ENCODE data around the gene TIMP2.

Gene TIMP2

GRCh38 chr17:78831688-78832540, 93.3 kb downstream of the TIMP2 start:
- DNase-seq: no peak

DNA sequence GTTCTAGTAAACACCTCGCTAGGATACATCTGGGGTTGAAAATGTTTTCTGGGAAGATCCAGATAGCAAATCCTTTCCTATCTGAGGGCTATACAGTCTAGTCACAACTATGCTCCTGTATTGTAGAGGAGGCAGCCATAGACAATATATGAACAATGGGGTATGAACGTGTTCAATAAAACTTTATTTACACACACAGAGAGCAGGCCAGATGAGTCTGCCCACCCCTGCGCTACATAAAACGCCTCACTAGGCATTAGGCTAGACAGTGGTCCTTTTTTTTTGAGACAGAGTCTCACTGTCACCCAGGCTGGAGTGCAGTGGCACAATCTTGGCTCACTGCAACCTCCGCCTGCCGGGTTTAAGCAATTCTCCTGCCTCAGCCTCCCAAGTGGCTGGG, 95.7 kb downstream of the TIMP2 start:
- DNase-seq: no peak

DNA sequence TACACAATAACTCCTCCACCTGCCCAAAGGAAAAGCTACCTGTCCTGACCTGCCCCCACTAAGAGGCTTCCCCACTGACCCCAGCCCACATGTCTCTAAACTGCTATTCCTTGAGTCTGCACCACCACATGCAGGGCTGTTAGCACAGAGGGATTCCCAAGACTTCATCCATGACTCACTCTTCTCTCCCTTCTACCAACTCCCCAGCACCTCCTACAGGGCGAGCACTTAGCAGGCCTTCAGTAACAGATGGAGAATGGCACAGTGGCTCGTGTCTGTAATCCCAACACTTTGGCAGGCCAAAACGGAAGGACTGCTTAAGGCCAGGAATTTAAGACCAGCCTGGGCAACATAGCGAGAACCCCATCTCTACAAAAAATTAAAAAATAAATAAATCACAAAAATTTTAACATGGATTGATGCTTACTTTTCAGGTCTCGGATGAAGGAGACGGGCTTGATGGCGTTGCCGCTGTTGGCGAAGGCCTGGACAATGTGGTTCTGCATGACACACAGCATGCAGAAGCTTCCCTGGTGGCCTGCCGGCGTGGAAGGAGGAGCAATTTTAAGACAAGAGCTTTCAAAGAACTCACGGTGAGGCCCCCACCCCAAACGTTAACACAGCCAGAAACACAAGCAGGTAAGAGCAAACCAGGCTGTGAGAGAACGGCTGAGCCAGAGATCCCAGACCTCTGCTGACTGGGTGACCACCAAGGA, 96.6 kb downstream of the TIMP2 start:
- no peak for DNase-seq

DNA sequence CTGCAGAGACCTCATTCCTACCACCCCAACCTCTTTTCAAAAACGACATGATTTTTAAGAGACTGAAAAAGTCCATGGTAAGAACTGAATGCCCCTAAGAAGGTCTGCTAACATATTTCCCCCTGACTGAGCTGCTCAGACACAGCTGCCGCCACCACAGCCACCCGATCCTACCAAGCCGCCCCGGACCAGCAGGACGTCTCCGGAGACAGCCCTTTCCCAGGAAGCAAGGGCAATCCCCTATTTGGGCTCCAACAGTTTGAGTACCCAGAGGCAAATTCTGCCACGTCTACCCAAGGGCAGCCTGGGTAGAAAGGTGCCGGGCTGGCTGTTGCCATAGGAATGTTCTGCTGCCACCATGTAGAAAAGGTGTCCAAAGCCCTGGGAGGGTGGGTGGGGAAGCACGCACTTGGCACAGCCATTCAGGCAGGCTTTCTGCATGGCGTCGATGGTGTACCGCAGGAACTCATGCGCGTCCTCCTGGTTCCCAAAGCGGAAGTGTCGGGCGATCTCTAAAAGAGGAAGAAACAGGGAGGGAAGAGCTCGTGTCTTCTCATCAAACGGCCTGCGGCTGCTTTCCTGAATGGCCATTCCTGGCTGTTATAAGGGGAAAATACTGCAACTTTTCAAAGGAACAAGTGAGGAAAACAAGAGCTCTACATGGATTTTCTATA, 98.2 kb downstream of the TIMP2 start:
- DNase-seq: no peak

DNA sequence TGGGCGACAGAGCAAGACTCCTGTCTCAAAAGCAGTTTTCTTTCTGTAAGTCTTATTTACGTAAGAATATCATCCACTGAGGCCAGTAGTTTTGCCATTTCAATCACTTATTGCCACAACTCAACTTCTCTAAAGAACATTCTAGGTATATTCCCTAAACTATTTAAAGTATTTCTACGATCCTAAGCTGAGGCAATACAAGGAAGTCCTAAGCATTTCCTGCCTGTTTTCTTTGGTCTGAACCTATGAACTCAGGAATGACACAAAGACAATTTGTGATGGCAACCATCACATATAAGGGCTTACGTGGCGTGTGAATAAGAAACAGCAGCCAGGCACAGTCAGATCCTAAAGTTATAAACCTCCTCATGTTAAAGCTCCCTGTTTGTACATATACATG, 98.8 kb downstream of the TIMP2 start:
- no peak for DNase-seq

DNA sequence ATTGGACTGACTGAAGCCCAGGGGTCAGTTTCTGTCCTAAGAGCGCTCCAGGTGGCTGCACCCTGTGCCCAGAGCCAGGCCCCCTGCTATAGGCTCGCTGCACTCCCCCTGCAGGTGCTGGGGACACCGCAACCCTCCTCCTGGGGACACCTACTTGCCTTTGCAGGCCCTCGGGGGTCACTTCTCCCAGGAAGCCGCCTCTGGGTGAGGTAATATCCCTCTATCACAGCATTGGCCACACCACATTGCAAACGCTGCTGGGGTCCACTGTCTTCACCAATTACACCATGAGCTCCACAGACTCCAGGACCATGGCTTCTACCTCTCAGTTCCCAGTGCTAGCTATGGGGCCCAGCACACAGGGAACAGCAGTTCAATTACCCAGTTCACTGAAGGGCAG, 99.5 kb downstream of the TIMP2 start:
- no peak for DNase-seq

- DNase-seq: no peak
Observed at GRCh38 chr17:78824240-78824639, 100.9 kb downstream of the TIMP2 start.

DNA sequence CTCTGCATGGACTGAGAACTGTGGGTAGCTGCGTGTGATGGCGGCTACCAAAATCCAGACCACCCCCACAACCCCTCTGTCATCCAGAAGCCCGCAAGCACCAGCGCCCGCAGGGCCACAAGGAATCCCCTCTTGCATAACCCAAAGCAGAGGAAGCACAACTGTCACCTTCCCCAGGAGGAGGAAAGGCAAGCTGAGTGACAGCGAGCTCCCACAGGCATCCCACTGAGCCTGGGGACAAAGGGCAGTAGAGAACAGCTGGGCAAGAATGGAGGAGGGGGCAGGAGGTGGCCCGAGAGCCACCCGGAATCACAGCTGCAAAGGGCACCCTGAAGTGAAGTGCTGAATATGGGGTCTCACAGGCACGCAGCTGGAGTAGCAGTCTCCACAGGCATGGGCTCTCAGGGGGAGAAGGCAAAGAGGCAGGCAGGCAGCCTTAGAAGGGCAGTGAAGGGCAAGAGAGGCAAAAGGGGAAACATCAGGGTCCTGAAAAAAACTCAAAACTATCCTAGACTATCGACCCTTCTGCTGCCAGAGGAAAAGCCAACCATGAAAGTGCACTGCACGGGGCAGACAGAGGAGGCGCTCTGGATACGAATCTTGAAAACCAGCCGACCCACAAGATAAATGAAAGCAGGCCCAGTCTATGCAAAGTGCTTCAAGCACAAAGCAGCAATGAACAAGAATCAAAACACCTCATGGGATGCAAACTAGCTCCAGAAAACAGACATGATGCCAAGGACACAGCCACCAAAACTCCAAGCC, 101.7 kb downstream of the TIMP2 start:
- no peak for DNase-seq

GRCh38 chr17:78822552-78822951, 102.6 kb downstream of the TIMP2 start:
- no peak for DNase-seq

- DNase-seq: no peak
Observed at GRCh38 chr17:78821961-78822360, 103.2 kb downstream of the TIMP2 start.

- no peak for DNase-seq
Observed at GRCh38 chr17:78820841-78821240, 104.3 kb downstream of the TIMP2 start.

GRCh38 chr17:78819806-78820792, 105.1 kb downstream of the TIMP2 start:
- DNase-seq: no peak

GRCh38 chr17:78819402-78819801, 105.8 kb downstream of the TIMP2 start:
- no peak for DNase-seq

- no peak for DNase-seq
Observed at GRCh38 chr17:78818932-78819331, 106.3 kb downstream of the TIMP2 start.

GRCh38 chr17:78818152-78818846, 106.9 kb downstream of the TIMP2 start:
- DNase-seq: no peak

DNA sequence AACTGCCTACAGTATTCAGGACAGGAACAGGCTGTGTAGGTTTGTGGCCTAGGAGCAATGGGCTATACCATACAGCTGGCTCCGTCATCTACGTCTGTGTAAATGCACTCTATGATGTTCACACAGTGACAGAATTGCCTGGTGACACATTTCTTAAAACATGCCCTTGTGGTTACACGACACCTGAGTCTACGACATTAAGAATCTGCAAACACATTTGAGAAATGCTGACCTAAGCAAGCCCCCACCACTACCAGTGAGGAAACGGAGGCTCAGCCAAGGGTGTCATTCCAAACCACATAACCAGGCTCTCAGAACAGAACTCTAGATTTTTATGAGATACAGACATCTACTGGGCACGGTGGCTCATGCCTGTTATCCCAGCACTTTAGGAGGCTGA, 108.1 kb downstream of the TIMP2 start:
- DNase-seq: no peak

GRCh38 chr17:78815696-78816095, 109.5 kb downstream of the TIMP2 start:
- DNase-seq: no peak

- no peak for DNase-seq
Observed at GRCh38 chr17:78812855-78813254, 112.3 kb downstream of the TIMP2 start.

DNA sequence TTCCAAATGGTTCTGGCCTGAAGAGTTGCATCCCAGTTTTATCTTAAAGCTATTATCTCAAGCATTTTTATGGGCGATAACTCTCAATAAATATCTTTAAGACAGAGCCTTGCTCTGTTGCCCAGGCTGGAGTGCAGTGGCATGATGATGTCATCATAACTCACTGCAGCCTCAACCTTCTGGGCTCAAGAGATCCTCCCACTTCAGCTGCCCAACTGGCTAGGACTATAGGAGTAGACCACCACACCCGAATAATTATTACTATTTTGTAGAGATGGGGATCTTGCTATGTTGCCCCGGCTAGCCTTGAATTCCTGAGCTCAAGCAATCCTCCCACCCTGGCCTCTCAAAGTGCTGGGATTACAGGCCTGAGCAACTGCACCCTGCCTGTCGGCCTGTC, 117.0 kb downstream of the TIMP2 start:
- no peak for DNase-seq

DNA sequence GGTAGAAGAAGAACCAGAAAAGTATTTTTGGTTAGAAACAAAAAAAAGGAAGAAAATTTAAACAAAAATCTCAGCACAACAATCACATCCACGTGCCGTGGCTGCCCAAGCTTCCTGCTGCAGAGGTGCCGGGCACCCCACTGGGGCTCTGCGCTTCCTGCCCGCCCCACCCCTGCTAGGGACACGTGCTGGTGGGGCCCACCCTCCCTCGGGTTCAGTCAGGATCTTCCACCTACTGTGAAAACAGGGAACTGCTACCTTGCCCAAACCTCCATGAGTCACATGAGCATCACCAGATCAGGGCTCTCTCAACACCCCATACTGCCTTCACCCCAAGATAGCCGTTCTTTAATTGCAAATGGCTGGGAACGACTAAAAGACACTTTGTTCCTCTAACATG, 118.7 kb downstream of the TIMP2 start:
- no peak for DNase-seq

DNA sequence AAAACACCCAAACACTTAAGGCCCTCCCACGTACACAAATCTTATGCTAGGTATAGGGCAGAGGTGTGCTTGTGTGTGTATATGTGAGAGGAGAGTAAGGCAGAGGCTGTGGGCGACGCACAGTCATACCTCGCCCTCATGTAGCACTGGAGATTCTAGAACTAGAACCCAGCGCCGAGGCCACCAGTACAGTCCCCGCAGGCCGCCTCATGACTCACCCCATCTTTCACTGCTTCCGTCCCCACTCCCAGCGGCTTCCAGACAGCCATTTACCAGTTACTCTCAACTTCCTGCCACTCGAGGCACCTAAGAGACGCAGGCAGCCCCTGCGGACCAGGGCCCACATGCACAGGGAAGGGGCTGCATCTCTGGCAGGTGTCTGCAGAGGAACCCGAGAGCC, 119.9 kb downstream of the TIMP2 start:
- no peak for DNase-seq

Measured in NCI-H2107 (cell line).